Measurements from ENCODE around the gene CA11. TPM values are rescaled to one million over a fixed set of nuclear protein-coding genes. Genes with fewer than 3 reads are reported as not detected.

Gene CA11
- total RNA-seq, 4 donors from 2014 or later, result 4.6 to 13.4 (median 6.3) TPM

GRCh38 chr19:48630296-48631063 is 15.5 kb downstream of the CA11 start:
- DNase-seq, result peak; percentile 36 to 42
- Histone ChIP-seq H3K9me3 (no peaks in the 10 kb centered on the region), H3K4me3 (replicated peaks in 1 of 3) (no peak overlapping the region), H3K4me1 (peaks cover 23 to 39% of the 10 kb centered on the region in 2 donors), H3K27ac (peak overlapping the region; percentile 56 to 73 (median 62)), H3K27me3 (no peaks in the 10 kb centered on the region), H3K36me3 (peaks cover 4 to 5% of the 10 kb centered on the region in 2 donors)
- no peak for TF ChIP-seq POLR2A (IDR thresholded peaks at IDR 0.05)
- TF ChIP-seq CTCF (IDR thresholded peaks at IDR 0.05), result no peak
- 61 to 66% methylated on average over 25 to 41 of the region's 47 CpGs for WGBS, 2 donors
- intact Hi-C loops (cut with DNase I), result no loop called here

GRCh38 chr19:48629599-48630295 is 16.2 kb downstream of the CA11 start:
- Histone ChIP-seq H3K4me1 (peaks cover 22 to 39% of the 10 kb centered on the region in 2 donors), H3K27me3 (no peaks in the 10 kb centered on the region), H3K27ac (peak overlapping the region in 2 of 3 donors; percentile 13 to 73), H3K4me3 (replicated peaks in 1 of 3) (no peak overlapping the region), H3K9me3 (no peaks in the 10 kb centered on the region), H3K36me3 (peaks cover 4 to 5% of the 10 kb centered on the region in 2 donors)
- DNase-seq, result peak; percentile 19 to 27
- intact Hi-C loops (cut with DNase I), result no loop called here
- 63 to 72% methylated on average over 26 to 35 of the region's 48 CpGs for WGBS, 2 donors
- TF ChIP-seq POLR2A (IDR thresholded peaks at IDR 0.05) (peak in 1 of 2 donors; percentile 16), CTCF (IDR thresholded peaks at IDR 0.05) (no peak)

- no peak for DNase-seq
- TF ChIP-seq CTCF (IDR thresholded peaks at IDR 0.05) (no peak), POLR2A (IDR thresholded peaks at IDR 0.05) (no peak)
- Histone ChIP-seq H3K27me3 (no peaks in the 10 kb centered on the region), H3K4me3 (replicated peaks in 1 of 3) (no peak overlapping the region), H3K36me3 (peaks cover 4 to 5% of the 10 kb centered on the region in 2 donors), H3K4me1 (peaks cover 24 to 42% of the 10 kb centered on the region in 2 donors), H3K27ac (no peak overlapping the region), H3K9me3 (no peaks in the 10 kb centered on the region)
- 88 to 92% methylated on average over 12 to 18 of the region's 22 CpGs for WGBS, 2 donors
- intact Hi-C loops (cut with DNase I), result no loop called here
Measured at GRCh38 chr19:48629297-48629598, 16.7 kb downstream of the CA11 start.

- intact Hi-C loops (cut with DNase I), result no loop called here
- Histone ChIP-seq H3K27me3 (no peaks in the 10 kb centered on the region), H3K36me3 (peaks cover 4 to 5% of the 10 kb centered on the region in 2 donors), H3K9me3 (no peaks in the 10 kb centered on the region), H3K4me1 (peaks cover 22 to 39% of the 10 kb centered on the region in 2 donors), H3K4me3 (replicated peaks in 1 of 3) (no peak overlapping the region), H3K27ac (no peak overlapping the region)
- DNase-seq, result no peak
- 89 to 92% methylated on average over 27 to 34 of the region's 34 CpGs for WGBS, 2 donors
- TF ChIP-seq CTCF (IDR thresholded peaks at IDR 0.05), result no peak
- TF ChIP-seq POLR2A (IDR thresholded peaks at IDR 0.05), result no peak
Measured at GRCh38 chr19:48628486-48629296, 17.3 kb downstream of the CA11 start.
